GM21526 (cell line): ENCODE results near the gene MRPS10.

Source experiments
- ATAC-seq: cut with Tn5 transposase; IDR thresholded peaks from one replicate; pipeline ENCODE4 v1.9.1; 2021; ENCODE audit warnings: moderate library complexity; ENCODE audit not compliant: unreplicated experiment, low FRiP score

The MRPS10 gene

DNA sequence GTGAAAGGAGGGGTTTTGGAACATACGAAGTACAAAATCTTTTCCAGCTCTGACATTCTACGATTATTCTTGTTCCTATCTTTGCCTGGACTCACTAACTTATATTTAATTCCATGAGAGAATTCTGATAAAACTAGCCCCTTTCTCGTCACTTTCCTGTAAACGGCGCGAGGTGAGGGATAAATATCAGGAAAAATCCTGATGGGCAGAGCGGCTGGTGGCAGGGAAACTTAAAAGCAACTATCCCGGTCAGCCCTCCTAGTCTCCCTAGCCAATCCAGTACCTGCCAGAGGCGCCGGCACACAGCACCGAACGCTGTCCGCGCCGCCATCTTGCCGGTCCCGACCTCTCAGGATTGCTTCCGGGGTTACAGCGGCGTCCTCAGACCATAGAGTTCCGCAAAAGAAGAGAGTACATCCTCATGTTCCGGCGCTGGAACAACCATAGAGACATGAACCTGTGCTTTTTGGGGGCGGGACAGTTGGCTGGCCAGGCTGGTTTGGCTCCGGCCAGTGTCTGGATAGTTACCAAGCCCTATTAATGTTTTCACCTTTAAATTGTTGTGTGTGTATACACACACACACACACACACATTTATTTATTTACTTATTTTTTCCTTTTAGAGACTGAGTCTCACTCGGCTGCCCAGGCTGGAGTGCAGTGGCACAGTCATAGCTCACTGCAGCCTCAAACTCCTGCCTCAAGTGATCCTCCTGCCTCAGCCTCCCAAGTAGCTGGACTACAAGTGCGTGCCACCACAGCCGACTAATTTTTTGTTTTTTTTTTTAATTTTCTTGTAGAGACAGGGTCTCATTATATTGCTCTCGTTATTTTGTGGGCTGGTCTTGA, at the start of gene MRPS10:
MRPS10 (minus strand) TSS at position 343 of the 849 bp plus-strand sequence; CDS start at position 331, 12 bp downstream.
- ATAC-seq: peak; percentile 94

- ATAC-seq: no peak
Measured at GRCh38 chr6:42266538-42266937, 48.9 kb upstream of the MRPS10 start.

DNA sequence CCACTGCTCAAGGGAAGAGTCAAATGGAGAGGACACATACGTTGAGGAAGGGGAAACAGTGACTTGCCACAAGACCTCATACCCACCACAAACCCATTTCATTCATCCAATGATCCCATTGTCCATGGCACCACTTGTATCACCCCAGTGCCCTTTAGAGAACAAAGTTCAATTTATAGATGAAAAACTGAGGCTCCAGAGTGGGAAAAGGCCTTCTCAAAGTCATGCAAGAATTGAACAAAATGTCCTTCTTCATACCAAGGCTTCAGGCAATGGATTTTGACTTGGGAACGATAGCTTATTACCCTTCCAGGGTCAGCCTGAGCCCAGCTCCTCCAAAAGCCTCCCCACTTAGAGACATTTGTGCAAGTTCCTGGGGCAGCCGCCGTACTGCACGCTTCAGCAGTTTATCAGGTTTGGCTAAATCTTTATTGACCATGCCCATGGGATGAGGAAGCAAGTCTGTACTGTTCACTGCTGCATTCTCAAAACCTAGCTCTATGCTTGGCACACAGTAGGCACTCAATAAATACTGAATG, 47.3 kb upstream of the MRPS10 start:
- no peak for ATAC-seq

GRCh38 chr6:42264162-42264851, 46.6 kb upstream of the MRPS10 start:
- ATAC-seq: no peak

GRCh38 chr6:42263165-42263728, 45.6 kb upstream of the MRPS10 start:
- ATAC-seq: no peak

DNA sequence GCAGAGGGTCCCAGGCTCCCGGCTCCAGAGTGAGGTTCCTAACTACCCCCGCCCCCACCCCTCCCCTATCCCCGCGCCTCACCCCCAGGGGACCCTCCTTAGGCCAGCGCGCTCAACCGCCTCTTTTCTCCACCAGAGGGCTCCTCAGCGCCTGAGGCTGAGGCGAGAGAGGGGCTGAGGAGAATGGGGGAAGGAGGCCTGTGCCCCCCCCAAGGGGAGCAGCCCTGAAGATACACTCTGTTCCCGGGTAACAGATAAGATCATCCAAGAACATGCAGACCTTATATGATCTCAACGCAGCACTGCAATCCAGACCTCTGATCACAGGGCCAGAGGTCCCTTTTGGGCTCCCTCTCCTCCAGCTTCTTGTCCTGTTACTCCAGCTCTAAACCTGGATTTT, 43.3 kb upstream of the MRPS10 start:
- ATAC-seq: no peak

GRCh38 chr6:42260396-42260888, 42.8 kb upstream of the MRPS10 start:
- no peak for ATAC-seq

- ATAC-seq: no peak
Measured at GRCh38 chr6:42259841-42260395, 42.3 kb upstream of the MRPS10 start.

GRCh38 chr6:42259286-42259685, 41.6 kb upstream of the MRPS10 start:
- no peak for ATAC-seq

- ATAC-seq: no peak
Measured at GRCh38 chr6:42257614-42258013, 40.0 kb upstream of the MRPS10 start.

GRCh38 chr6:42257063-42257462, 39.4 kb upstream of the MRPS10 start:
- ATAC-seq: no peak

GRCh38 chr6:42255050-42255449, 37.4 kb upstream of the MRPS10 start:
- no peak for ATAC-seq

- no peak for ATAC-seq
Measured at GRCh38 chr6:42254505-42254904, 36.8 kb upstream of the MRPS10 start.

- no peak for ATAC-seq
Measured at GRCh38 chr6:42251911-42252637, 34.4 kb upstream of the MRPS10 start.

DNA sequence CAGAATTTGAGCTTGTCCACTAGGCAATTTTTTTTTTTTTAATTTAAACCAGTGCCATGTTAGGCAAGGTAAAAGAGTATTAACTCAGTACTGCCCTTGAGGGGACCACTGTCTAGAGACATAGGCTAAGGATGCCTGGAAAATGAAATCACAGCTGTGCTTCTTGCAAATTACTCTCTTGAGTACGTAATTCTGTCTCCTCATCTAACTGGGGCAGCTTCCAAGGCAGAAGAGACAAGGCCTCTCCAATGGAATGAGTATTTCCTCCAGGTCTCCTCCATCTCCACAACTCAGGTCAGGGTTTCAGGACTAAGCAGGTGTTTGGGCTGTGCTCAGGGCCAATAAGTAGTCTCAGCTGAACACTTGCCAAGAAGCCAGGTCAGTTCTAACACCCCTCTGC, 33.8 kb upstream of the MRPS10 start:
- ATAC-seq: no peak

- ATAC-seq: no peak
Measured at GRCh38 chr6:42250274-42250931, 32.7 kb upstream of the MRPS10 start.

GRCh38 chr6:42249279-42249678, 31.6 kb upstream of the MRPS10 start:
- no peak for ATAC-seq

- ATAC-seq: no peak
Measured at GRCh38 chr6:42243046-42243445, 25.4 kb upstream of the MRPS10 start.

DNA sequence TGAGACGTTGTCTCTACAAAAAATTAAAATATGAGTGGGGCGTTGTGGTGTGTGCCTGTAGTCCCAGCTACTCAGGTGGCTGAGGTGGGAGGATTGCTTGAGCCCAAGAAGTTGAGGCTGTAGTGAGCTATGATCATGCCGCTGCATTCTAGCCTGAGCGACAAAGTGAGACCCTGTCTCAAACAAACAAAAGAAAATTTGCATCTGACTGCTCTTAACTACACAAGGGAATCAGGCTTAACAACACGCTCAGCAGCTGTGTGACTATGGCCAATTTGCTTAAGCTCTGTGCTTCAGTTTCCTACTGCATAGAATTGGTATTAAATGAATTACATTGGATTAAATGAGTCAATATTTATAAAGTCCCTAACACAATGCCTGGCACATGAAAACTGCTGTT, 24.3 kb upstream of the MRPS10 start:
- ATAC-seq: no peak
